Measurements from ENCODE around the gene POLR2H.

POLR2H gene

DNA sequence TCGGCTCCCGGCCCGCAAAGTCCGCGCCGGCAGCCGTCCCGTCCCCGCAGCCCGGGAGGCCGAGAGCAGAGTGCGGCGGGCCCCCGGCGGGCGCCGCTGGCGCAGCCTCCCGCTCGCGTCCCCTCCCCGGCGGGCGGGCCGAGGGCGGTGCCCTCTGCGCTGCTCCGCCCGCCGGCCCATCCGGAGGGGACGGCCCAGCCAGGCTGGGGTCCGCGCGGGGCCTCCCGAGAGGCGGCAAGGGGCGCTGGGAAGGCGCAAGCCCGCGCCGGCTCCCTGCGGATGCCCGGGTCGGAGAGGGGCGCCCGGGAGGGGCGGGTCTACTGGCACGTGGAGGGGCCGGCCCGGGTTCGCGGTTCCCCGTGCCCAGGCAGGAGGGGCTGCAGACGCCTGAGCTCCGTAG is at the start of gene POLR2H, which contains the start of gene CLCN2:
Gene POLR2H, plus strand, starts transcription at position 179 of the 400 bp plus-strand sequence. CDS start 1,783 bp downstream, outside the sequence.
Gene CLCN2, minus strand, starts transcription at position 74 of the 400 bp plus-strand sequence. CDS start 126 bp downstream, outside the sequence.
- DNase-seq (ENCODE audit: low read depth in 2 of 2) = peak; percentile 20 to 37

DNA sequence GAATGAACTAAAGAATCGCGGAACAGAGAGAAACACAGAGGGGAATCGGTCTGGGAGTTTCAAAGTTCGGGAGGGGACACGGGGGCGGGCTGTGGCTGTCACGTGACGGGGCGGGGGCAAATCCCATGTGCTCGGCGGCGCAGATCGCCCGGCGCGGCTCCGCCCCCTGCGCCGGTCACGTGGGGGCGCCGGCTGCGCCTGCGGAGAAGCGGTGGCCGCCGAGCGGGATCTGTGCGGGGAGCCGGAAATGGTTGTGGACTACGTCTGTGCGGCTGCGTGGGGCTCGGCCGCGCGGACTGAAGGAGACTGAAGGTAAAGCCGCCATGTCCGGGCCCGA is 47.2 kb upstream of the POLR2H start, which contains the start of gene EIF4G1:
Gene EIF4G1, plus strand, starts transcription at position 244 of the 337 bp plus-strand sequence. CDS start 1,191 bp downstream, outside the sequence.
- peak; percentile 87 to 91 for DNase-seq (ENCODE audit: low read depth in 2 of 2)

DNA sequence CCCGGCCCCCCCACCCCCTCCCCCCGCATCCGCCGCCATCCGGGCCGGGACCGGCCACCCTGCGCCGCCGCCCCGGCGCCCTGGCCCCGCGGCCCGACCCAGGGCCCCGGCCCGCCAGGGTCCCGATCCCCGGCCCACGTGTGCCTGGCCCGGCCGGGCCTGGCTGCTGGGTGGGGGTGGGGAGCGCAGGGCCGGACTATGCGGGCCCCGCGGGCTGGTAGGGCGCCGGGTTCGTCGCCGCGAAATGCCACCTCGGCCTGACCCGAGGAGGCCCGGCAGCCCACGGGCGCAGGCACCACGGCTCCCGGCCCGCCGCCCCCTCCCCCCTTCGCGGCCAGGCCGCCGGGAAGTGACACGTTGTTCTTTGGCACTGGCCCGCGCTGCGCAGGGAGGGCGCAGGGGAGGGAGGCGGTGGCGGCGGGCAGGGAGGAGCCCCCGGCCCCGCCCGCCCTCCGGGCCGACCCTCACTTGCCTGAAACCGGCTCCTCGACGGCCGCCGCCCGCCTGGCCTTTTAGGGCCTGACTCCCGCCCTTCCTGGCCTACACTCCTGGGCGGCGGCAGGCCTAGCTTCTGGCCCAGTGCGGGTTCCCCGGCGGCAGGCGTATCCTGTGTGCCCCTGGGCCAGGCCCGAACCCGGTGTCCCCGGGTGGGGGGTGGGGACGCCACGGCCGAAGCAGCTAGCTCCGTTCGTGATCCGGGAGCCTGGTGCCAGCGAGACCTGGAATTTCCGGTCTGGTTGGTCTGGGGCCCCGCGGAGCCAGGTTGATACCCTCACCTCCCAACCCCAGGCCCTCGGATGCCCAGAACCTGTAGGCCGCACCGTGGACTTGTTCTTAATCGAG is 46.6 kb upstream of the POLR2H start:
- DNase-seq (ENCODE audit: low read depth in 2 of 2) = peak; percentile 31 to 36

DNA sequence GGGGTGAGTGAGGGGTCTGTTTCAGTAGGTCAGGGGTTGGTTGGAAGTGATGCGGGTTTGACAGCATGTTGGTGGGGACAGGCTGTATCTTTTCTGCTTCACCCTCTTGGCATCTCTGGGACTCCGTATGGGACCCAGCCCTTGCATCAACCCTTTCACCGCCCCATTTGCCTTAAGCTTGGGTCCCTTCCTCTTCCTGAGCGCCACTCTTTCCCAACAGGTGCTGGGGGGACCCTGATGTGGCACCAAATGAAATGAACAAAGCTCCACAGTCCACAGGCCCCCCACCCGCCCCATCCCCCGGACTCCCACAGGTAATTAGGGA is 46.0 kb upstream of the POLR2H start:
- DNase-seq (ENCODE audit: low read depth in 2 of 2) = no peak

DNA sequence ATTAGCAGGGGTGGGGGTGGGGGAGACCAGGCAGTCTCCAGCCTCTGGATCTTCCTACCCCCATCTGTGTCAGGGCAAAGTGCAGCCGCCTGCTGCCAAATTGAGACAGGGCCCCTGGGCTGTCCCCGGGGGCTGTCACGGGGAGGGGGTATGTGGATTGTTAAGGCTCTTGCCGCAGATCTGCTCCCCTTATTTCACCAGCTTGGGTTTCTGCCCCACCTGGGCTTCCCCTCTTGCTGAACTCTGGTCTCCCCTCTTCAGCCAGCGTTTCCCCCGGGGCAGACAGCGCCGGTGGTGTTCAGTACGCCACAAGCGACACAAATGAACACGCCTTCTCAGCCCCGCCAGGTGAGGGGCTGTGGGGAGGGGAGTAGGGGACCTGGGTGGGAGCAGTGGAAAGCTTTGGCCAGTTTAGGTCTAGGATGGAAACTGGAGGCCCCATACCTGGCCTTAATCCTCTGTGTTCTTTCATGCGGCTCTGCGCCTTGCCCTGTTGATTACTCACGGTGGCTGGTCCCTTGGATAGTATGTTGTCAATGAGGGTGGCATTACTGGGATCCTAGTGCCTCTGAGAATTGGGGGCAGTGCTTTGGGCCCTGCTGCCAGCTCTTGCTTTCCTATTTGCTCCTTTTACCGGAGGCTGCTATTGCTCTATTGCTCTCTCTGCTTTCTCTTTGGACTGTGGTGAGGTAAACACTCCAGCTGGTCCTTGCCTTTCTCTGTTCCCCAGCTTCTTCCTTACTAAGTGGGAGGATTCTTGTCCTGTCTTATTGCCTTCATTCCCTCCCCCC is 45.4 kb upstream of the POLR2H start:
- no peak for DNase-seq (ENCODE audit: low read depth in 2 of 2)

DNA sequence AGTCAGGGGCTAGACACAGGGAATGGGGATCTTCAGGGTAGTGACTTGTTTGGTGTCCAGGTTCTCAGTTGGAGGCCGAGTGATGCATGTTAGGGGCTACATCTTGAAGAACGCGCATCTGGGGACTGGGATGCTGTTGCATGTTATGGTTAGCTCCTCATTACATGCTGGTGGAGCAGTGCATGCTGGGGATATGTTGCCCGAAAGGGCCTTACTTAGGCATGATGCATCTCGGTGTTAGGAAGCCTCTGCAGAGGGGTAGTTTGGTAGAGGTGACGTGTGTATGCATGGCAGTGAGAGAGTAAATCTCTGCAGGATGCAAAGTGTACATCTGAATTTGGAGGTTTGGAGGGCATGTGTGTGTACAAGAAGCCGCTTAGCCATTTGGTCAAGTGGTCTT is 44.7 kb upstream of the POLR2H start:
- no peak for DNase-seq (ENCODE audit: low read depth in 2 of 2)

DNA sequence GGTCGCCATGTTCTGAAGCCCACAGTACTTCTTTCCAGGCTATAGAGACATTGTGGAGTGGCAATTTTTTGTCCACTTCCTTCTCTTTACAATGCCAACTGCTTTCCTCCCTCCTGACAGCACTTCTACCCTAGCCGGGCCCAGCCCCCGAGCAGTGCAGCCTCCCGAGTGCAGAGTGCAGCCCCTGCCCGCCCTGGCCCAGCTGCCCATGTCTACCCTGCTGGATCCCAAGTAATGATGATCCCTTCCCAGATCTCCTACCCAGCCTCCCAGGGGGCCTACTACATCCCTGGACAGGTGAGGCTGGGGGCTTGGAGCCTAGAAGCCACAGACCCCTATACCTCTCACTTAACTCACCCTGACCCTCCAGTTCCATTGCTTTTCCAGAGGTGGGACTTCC is 44.3 kb upstream of the POLR2H start:
- no peak for DNase-seq (ENCODE audit: low read depth in 2 of 2)

DNA sequence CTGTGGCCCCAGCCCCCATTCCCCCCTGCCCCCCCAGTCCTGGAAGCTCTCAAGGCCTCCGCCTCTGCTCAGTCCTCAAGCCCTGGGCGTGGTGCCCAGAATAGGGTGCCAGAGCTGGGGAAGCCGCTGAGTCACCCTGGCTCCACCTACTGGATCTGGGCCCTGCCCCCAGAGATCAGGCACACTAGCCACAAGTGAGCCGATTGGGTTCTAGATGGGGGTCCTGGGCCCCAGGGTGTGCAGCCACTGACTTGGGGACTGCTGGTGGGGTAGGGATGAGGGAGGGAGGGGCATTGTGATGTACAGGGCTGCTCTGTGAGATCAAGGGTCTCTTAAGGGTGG is 41.4 kb upstream of the POLR2H start:
- peak; percentile 23 to 35 for DNase-seq (ENCODE audit: low read depth in 2 of 2)

DNA sequence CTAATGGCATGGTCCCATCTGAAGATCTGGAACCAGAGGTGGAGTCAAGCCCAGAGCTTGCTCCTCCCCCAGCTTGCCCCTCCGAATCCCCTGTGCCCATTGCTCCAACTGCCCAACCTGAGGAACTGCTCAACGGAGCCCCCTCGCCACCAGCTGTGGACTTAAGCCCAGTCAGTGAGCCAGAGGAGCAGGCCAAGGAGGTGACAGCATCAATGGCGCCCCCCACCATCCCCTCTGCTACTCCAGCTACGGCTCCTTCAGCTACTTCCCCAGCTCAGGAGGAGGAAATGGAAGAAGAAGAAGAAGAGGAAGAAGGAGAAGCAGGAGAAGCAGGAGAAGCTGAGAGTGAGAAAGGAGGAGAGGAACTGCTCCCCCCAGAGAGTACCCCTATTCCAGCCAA is 39.8 kb upstream of the POLR2H start:
- no peak for DNase-seq (ENCODE audit: low read depth in 2 of 2)

DNA sequence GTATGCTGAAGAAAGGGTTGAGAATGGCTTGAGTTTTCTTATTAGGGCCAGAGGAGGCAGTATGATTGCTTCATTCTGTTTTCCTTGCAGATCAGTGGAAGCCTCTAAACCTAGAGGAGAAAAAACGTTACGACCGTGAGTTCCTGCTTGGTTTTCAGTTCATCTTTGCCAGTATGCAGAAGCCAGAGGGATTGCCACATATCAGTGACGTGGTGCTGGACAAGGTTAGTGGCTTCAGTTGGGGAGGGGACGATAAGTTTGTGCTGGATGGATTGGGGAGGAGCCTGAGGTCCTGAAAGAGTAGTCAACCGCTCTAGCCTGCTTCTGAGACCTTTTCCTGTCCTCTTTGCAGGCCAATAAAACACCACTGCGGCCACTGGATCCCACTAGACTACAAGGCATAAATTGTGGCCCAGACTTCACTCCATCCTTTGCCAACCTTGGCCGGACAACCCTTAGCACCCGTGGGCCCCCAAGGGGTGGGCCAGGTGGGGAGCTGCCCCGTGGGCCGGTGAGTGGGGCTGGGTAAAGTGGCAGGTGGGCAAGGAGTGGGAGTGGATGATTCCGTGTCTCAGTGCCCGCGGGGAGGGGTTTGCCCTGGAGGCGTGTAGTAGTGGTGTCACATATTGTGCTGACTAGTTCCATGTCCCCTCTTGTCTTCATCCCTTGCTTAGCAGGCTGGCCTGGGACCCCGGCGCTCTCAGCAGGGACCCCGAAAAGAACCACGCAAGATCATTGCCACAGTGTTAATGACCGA is 38.6 kb upstream of the POLR2H start:
- no peak for DNase-seq (ENCODE audit: low read depth in 2 of 2)

DNA sequence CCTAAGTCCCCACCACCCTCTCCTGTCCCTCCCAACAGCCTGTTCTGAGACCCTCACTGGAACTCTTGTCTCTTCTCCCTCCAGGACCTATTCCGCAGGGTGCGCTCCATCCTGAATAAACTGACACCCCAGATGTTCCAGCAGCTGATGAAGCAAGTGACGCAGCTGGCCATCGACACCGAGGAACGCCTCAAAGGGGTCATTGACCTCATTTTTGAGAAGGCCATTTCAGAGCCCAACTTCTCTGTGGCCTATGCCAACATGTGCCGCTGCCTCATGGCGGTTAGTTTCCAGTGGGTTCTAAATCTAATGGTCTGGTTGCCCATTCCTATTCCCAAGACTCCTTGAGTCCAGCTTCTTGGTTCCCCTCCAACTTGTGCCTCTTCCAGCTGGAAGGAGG is 37.8 kb upstream of the POLR2H start:
- DNase-seq (ENCODE audit: low read depth in 2 of 2) = no peak

DNA sequence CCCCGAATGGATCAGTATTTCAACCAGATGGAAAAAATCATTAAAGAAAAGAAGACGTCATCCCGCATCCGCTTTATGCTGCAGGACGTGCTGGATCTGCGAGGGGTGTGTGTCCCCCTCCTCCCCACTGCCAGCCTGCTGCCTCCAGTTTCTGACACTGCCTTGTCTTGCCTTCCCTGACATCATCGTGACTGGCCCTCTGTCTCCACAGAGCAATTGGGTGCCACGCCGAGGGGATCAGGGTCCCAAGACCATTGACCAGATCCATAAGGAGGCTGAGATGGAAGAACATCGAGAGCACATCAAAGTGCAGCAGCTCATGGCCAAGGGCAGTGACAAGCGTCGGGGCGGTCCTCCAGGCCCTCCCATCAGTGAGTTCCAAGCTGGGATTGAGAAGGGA is 36.2 kb upstream of the POLR2H start:
- DNase-seq (ENCODE audit: low read depth in 2 of 2) = no peak

DNA sequence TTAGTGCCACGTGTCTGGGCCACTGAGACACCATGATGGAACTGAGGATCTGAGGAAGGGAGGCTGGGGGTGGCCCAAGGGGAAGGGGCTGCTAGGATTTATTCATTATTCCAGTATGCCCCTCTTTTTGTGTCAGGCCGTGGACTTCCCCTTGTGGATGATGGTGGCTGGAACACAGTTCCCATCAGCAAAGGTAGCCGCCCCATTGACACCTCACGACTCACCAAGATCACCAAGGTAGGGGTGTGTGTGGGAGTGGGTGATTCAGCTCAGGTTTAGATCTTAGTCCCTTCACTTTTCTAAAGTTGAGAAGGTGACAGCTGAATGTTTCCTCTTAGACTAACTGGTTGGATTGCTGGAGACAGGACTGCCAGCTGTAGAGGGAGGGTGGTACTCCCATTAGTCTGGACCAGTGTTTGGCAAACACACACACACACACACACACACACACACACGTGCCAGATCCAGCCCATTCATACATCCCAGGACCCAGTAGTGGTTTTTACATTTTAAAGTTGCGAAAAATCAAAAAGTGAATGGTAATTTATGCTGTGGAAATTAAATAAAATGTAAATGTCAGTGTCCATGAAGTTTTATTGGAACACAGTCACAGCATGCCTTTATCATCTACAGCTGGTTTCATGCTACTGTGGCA is 35.7 kb upstream of the POLR2H start:
- peak in 1 of 2 donors; percentile 34 for DNase-seq (ENCODE audit: low read depth in 2 of 2)

DNA sequence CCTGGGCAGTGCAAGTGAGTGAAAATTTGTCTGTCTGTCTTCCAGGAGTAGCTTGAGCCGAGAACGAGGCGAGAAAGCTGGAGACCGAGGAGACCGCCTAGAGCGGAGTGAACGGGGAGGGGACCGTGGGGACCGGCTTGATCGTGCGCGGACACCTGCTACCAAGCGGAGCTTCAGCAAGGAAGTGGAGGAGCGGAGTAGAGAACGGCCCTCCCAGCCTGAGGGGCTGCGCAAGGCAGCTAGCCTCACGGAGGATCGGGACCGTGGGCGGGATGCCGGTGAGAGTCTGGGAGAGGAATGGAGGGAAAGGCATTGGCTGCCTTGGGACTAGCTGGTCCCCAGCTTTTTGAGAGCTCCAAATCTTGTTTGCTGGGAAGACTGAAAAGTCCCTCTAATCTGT is 34.3 kb upstream of the POLR2H start:
- no peak for DNase-seq (ENCODE audit: low read depth in 2 of 2)

DNA sequence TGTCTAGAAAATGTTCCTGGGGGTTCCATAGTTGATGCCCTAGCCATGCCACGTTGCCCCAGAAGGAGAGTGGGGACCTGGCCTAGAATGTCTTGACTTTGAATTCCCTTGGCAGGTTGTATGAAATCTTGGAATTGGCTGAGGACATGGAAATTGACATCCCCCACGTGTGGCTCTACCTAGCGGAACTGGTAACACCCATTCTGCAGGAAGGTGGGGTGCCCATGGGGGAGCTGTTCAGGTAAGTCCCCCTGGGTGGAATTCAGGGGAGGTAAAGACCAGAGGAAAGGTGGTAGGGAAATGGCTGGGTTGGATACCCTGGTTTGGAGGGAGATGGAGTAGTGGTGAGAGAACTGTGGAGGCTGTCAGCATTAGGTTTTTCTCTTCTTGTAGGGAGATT is 33.0 kb upstream of the POLR2H start:
- no peak for DNase-seq (ENCODE audit: low read depth in 2 of 2)

DNA sequence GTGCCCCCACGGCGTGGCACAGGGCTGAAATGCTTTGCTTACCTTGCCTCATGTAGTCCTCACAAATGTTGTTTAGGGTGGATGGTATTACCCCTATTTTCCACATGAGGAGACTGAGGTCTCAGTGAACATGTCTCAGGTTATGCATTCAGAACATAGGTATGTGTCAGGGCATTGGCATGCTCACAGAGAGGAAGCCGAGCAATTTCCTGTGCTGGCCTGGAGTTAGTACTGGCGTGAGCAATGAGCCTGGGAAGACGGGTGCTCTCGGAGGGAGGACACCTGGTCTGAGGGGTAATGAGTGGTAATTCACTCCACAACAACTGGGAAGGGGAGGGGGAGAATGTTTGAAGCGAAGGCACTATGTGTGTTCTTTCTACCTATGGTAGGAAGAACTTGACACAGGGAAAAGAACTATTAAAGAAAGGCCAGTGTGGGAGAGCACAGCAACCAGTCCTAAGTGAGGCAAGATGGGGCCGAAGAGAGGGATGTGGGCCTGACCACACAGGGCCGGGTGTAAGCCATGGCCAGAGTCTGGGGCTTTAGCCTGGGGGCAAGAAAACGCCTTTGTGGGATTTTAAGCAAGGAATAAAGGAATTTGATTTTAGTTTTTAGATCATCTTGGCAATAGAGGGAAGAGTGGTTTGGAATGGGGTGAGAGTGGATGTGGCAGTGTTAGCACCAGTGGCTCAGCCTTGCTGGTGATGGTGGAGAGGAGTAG is 29.0 kb upstream of the POLR2H start:
- no peak for DNase-seq (ENCODE audit: low read depth in 2 of 2)

DNA sequence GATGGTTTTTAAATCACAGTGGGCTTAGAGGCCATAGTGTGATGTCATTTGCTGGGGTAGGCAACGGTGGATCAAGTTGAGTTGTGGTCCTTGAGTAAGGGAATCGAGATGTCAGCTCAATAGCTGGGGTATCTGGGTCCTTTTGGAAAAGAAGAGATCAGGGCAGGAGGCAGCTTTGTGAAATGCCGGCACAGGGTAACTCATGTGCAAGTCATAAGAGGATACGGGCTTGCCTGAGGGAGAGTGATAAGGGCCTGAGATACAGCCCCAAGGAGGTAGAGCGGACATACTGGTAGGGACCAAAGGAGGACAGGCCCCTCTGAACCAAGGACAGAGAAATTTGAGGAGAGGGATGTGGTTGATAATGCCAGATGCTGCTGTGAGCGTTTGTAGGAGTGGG is 28.3 kb upstream of the POLR2H start:
- no peak for DNase-seq (ENCODE audit: low read depth in 2 of 2)

DNA sequence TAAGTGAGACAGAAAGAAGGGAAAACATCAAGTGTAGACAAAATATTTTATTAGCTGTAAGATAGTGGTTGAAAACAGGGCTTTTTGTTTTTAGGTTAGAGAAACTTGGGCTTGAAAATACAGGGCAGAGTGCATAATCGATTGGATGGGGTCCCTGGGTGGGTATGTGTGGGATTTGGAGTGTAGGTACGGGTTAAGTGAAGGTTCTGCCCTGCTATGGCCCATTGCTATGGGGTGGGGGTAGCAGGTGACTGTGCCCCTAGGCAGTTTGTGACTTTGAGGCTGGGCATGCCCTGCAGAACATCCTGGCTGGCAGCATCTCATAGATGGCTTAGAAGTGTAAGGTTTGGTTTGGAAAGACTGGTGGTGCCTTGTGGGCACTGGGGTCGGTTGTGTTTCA is 27.8 kb upstream of the POLR2H start:
- DNase-seq (ENCODE audit: low read depth in 2 of 2) = no peak

DNA sequence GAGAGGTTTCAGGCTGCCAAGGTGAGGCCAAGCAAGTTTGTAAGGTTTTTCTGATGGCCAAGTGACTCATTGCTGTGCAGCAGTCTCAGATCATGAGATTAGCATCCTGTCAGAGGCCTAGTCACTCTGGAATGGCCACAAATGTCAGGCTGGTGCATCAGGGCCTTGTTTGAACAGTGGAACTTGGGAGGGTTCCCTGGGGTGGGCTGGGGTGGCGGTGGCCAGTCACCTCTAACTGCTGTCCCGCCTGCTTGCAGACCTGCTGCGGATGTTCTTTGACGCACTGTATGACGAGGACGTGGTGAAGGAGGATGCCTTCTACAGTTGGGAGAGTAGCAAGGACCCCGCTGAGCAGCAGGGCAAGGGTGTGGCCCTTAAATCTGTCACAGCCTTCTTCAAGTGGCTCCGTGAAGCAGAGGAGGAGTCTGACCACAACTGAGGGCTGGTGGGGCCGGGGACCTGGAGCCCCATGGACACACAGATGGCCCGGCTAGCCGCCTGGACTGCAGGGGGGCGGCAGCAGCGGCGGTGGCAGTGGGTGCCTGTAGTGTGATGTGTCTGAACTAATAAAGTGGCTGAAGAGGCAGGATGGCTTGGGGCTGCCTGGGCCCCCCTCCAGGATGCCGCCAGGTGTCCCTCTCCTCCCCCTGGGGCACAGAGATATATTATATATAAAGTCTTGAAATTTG is 26.9 kb upstream of the POLR2H start:
- DNase-seq (ENCODE audit: low read depth in 2 of 2) = peak in 1 of 2 donors; percentile 18

DNA sequence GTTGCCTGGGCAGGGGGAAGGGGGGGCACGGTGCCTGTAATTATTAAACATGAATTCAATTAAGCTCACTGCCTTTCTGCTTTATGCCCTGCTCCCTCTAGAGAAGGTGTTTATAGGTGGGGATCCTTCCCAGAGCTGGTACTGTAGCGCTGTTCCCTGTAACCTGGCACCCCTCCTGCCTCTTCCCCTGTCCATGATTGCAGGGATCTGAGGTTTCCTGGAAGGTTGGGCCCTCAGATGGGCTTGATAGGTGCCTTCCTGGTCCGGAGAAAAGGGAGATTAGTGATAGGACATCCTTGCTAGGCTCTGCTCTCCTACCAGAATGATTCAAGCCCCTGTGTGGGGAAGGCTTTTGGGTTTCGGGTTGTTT is 26.2 kb upstream of the POLR2H start:
- DNase-seq (ENCODE audit: low read depth in 2 of 2) = no peak

All from activated CD4-positive, alpha-beta T cell treated with anti-CD3 and anti-CD28 coated beads for 24 hours (primary cell).